DOHH2 (cell line): Measurements from ENCODE around the gene ACAD11.

ENCODE experiments used
- H3F3A ChIP-seq: fragments of 200-600 bp; sonication (generic), shearing (Covaris generic); 2 replicates; pipeline ENCODE4 v1.6.0; 2016; ENCODE audit warnings: antibody characterized with exemption, mild to moderate bottlenecking; ENCODE audit not compliant: control insufficient read depth, insufficient read depth
- H3K27ac ChIP-seq: fragments of 200-600 bp; sonication (generic); 2 replicates; pipeline ENCODE4 v1.5.1; 2014; ENCODE audit warnings: low read depth, mild to moderate bottlenecking, low read length, moderate library complexity
- H3K27me3 ChIP-seq: fragments of 200-600 bp; sonication (generic); 2 replicates; pipeline ENCODE4 v1.6.1; 2014; ENCODE audit warnings: mild to moderate bottlenecking, low read length, mixed read lengths; ENCODE audit not compliant: control insufficient read depth
- H3K36me3 ChIP-seq: fragments of 200-600 bp; sonication (generic); 2 replicates; pipeline ENCODE4 v1.6.1; 2014; ENCODE audit warnings: mild to moderate bottlenecking, low read length, moderate library complexity, mixed read lengths; ENCODE audit not compliant: control insufficient read depth
- H3K4me1 ChIP-seq: fragments of 200-600 bp; sonication (generic); 2 replicates; pipeline ENCODE4 v1.6.1; 2014; ENCODE audit warnings: mild to moderate bottlenecking, low read length, mixed read lengths; ENCODE audit not compliant: control insufficient read depth
- H3K4me2 ChIP-seq: fragments of 200-600 bp; sonication (generic); 2 replicates; pipeline ENCODE4 v1.6.0; 2014; ENCODE audit warnings: mild to moderate bottlenecking, low read length, moderate library complexity
- H3K4me3 ChIP-seq: fragments of 200-600 bp; sonication (generic); 2 replicates; pipeline ENCODE4 v1.5.1; 2014; ENCODE audit warnings: mild to moderate bottlenecking, low read length, mixed read lengths
- H3K79me2 ChIP-seq: fragments of 200-600 bp; sonication (generic); 2 replicates; pipeline ENCODE4 v1.6.1; 2014; ENCODE audit warnings: mild to moderate bottlenecking, low read length, mixed read lengths; ENCODE audit not compliant: control insufficient read depth
- H3K9me2 ChIP-seq: fragments of 200-600 bp; sonication (generic); replicated peaks from 2 replicates; pipeline ENCODE4 v1.6.1; 2014; ENCODE audit warnings: mild to moderate bottlenecking, low read length, mixed read lengths; ENCODE audit not compliant: control insufficient read depth
- H3K9me3 ChIP-seq: fragments of 200-600 bp; sonication (generic); 2 replicates; pipeline ENCODE4 v1.6.1; 2014; ENCODE audit warnings: antibody characterized with exemption, low read length, mixed read lengths; ENCODE audit not compliant: control insufficient read depth, insufficient read depth
- H4K20me1 ChIP-seq: fragments of 200-600 bp; sonication (generic); 2 replicates; pipeline ENCODE4 v1.6.0; 2014; ENCODE audit warnings: low read depth, mild to moderate bottlenecking, antibody characterized with exemption, low read length, moderate library complexity; ENCODE audit not compliant: control insufficient read depth, insufficient read depth
- EZH2phosphoT487 ChIP-seq: fragments of 200-600 bp; sonication (generic); IDR thresholded peaks from 2 replicates; pipeline ENCODE4 v1.6.1; 2017; ENCODE audit warnings: borderline replicate concordance, mild to moderate bottlenecking, antibody characterized with exemption, low read length, moderate library complexity, mixed read lengths
- TF ChIP-seq, protein P1 (sequence below): fragments of 200-600 bp; sonication (generic); IDR thresholded peaks from one replicate; pipeline ENCODE4 v1.5.1; 2014; ENCODE audit warnings: antibody characterized with exemption, mild to moderate bottlenecking, low read depth, low read length; ENCODE audit not compliant: poor library complexity, severe bottlenecking

Gene ACAD11

GRCh38 chr3:132517311-132517710, 142.3 kb downstream of the ACAD11 start:
- TF ChIP-seq, protein P1, sequence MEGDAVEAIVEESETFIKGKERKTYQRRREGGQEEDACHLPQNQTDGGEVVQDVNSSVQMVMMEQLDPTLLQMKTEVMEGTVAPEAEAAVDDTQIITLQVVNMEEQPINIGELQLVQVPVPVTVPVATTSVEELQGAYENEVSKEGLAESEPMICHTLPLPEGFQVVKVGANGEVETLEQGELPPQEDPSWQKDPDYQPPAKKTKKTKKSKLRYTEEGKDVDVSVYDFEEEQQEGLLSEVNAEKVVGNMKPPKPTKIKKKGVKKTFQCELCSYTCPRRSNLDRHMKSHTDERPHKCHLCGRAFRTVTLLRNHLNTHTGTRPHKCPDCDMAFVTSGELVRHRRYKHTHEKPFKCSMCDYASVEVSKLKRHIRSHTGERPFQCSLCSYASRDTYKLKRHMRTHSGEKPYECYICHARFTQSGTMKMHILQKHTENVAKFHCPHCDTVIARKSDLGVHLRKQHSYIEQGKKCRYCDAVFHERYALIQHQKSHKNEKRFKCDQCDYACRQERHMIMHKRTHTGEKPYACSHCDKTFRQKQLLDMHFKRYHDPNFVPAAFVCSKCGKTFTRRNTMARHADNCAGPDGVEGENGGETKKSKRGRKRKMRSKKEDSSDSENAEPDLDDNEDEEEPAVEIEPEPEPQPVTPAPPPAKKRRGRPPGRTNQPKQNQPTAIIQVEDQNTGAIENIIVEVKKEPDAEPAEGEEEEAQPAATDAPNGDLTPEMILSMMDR, result no peak
- no peak for TF ChIP-seq EZH2phosphoT487
- H3K4me1 ChIP-seq, result no peaks in the 10 kb centered on the region
- peaks cover 66% of the 10 kb centered on the region for H3K36me3 ChIP-seq
- no peaks in the 10 kb centered on the region for H3K27me3 ChIP-seq
- H3F3A ChIP-seq, result no peaks in the 10 kb centered on the region
- H3K79me2 ChIP-seq, result no peaks in the 10 kb centered on the region
- no peaks in the 10 kb centered on the region for H4K20me1 ChIP-seq
- H3K4me2 ChIP-seq, result no peak overlapping the region
- H3K4me3 ChIP-seq, result no peak overlapping the region
- H3K9me2 ChIP-seq, result no peaks in the 10 kb centered on the region
- H3K9me3 ChIP-seq, result no peaks in the 10 kb centered on the region
- no peak overlapping the region for H3K27ac ChIP-seq

DNA sequence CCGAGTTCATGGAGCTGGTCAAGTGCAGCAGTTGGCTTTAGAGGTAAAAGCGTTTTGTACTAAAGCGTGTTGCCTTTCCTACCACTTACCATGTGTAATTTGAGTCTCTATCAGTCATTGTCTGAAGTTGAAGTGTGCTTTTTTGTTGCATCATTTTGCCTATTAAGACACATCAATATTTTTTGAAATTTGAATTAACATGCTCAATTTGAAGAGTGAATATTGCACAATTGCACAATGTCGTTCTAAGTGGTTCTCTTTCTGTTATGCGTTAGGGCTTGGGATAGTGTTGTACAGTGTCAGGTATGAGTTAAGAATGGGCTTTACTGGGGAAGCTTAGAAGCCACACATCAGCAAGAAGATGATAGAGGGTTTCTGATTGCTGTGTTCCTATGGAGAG, 146.6 kb downstream of the ACAD11 start:
- Histone ChIP-seq H4K20me1 (no peaks in the 10 kb centered on the region), H3K27ac (no peak overlapping the region), H3K4me3 (no peak overlapping the region), H3F3A (no peaks in the 10 kb centered on the region), H3K79me2 (no peaks in the 10 kb centered on the region), H3K4me1 (no peaks in the 10 kb centered on the region), H3K27me3 (no peaks in the 10 kb centered on the region), H3K9me3 (no peaks in the 10 kb centered on the region), H3K4me2 (no peak overlapping the region), H3K9me2 (no peaks in the 10 kb centered on the region), H3K36me3 (peaks cover 82% of the 10 kb centered on the region)
- TF ChIP-seq EZH2phosphoT487, result no peak
- TF ChIP-seq, protein P1, result no peak

- H3K4me3 ChIP-seq, result no peak overlapping the region
- H3F3A ChIP-seq, result no peaks in the 10 kb centered on the region
- H3K9me3 ChIP-seq, result no peaks in the 10 kb centered on the region
- H3K9me2 ChIP-seq, result no peaks in the 10 kb centered on the region
- no peaks in the 10 kb centered on the region for H3K4me1 ChIP-seq
- H3K79me2 ChIP-seq, result no peaks in the 10 kb centered on the region
- peaks cover 75% of the 10 kb centered on the region for H3K36me3 ChIP-seq
- no peaks in the 10 kb centered on the region for H4K20me1 ChIP-seq
- H3K27me3 ChIP-seq, result no peaks in the 10 kb centered on the region
- no peak overlapping the region for H3K4me2 ChIP-seq
- H3K27ac ChIP-seq, result no peak overlapping the region
- TF ChIP-seq, protein P1, result no peak
- no peak for TF ChIP-seq EZH2phosphoT487
These were observed 150.1 kb downstream of the ACAD11 start for GRCh38 chr3:132509506-132509905.

DNA sequence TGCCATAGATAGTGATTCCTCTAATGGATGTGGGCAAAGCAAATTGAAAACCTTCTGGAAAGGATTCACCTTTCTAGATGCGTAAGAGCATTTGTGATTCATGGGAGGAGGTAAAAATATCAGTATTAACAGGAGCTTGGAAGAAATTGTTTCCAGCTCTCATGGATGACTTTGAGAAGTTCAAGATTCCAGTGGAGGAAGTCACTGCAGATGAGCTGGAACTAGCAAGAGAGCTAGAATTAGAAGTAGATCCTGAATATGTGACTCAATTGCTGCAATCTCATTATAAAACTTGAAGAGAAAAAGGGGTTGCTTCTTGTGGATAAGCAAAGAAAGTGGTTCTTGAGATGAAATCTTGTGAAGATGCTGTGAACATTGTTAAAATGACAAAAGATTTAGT, 150.5 kb downstream of the ACAD11 start:
- Histone ChIP-seq H3K27me3 (no peaks in the 10 kb centered on the region), H3K9me2 (no peaks in the 10 kb centered on the region), H3K27ac (no peak overlapping the region), H3K4me3 (no peak overlapping the region), H3K36me3 (peaks cover 75% of the 10 kb centered on the region), H3K4me1 (no peaks in the 10 kb centered on the region), H3F3A (no peaks in the 10 kb centered on the region), H3K9me3 (no peaks in the 10 kb centered on the region), H4K20me1 (no peaks in the 10 kb centered on the region), H3K79me2 (no peaks in the 10 kb centered on the region), H3K4me2 (no peak overlapping the region)
- TF ChIP-seq, protein P1, result no peak
- no peak for TF ChIP-seq EZH2phosphoT487
